Raji (cell line): ENCODE results near the gene TARBP1.

ENCODE experiments used
- POLR2A ChIP-seq: IDR thresholded peaks from 2 replicates; pipeline ENCODE4 v1.6.1; 2011; ENCODE audit warnings: low read depth, low read length, control low read depth; ENCODE audit not compliant: insufficient read depth

The TARBP1 gene

GRCh38 chr1:234497589-234497988 is 18.6 kb upstream of the TARBP1 start:
- no peak for TF ChIP-seq POLR2A

GRCh38 chr1:234495231-234495990 is 16.4 kb upstream of the TARBP1 start:
- TF ChIP-seq POLR2A: no peak

GRCh38 chr1:234494049-234494448 is 15.1 kb upstream of the TARBP1 start:
- TF ChIP-seq POLR2A: no peak

- no peak for TF ChIP-seq POLR2A
Observed at GRCh38 chr1:234490793-234491479, 12.0 kb upstream of the TARBP1 start.

GRCh38 chr1:234489698-234490077 is 10.7 kb upstream of the TARBP1 start:
- TF ChIP-seq POLR2A: no peak

GRCh38 chr1:234489007-234489697 is 10.2 kb upstream of the TARBP1 start:
- no peak for TF ChIP-seq POLR2A

- no peak for TF ChIP-seq POLR2A
Observed at GRCh38 chr1:234488054-234489006, 9.4 kb upstream of the TARBP1 start.

- no peak for TF ChIP-seq POLR2A
Observed at GRCh38 chr1:234486858-234487840, 8.2 kb upstream of the TARBP1 start.

- no peak for TF ChIP-seq POLR2A
Observed at GRCh38 chr1:234484991-234485739, 6.2 kb upstream of the TARBP1 start.

GRCh38 chr1:234484218-234484617 is 5.2 kb upstream of the TARBP1 start:
- TF ChIP-seq POLR2A: no peak

GRCh38 chr1:234481771-234482170 is 2.8 kb upstream of the TARBP1 start:
- no peak for TF ChIP-seq POLR2A

GRCh38 chr1:234479866-234480265 is 887 bp upstream of the TARBP1 start:
- no peak for TF ChIP-seq POLR2A

GRCh38 chr1:234479310-234479559 is 256 bp upstream of the TARBP1 start:
- TF ChIP-seq POLR2A: no peak
